H9 (cell line): Measurements from ENCODE around the gene C3orf20. TPM values are rescaled to one million over a fixed set of nuclear protein-coding genes. Genes with fewer than 3 reads are reported as not detected.

Experiments
- DNase-seq: peaks from one replicate; pipeline ENCODE4 v3.0.0-alpha.2; 2017
- H2AFZ ChIP-seq: one replicate; pipeline ENCODE4 v1.6.1; 2013; ENCODE audit warnings: mild to moderate bottlenecking, low read length, control low read depth, moderate library complexity
- H2AK5ac ChIP-seq: 2 replicates; pipeline ENCODE4 v1.6.1; 2013; ENCODE audit warnings: low read length, control low read depth, mixed read lengths; ENCODE audit not compliant: insufficient read length
- H2BK120ac ChIP-seq: one replicate; pipeline ENCODE4 v1.6.1; 2013; ENCODE audit warnings: low read depth, mild to moderate bottlenecking, low read length, control low read depth, inconsistent platforms; ENCODE audit not compliant: poor library complexity, severe bottlenecking
- H2BK12ac ChIP-seq: 2 replicates; pipeline ENCODE4 v1.6.1; 2013; ENCODE audit warnings: low read length, control low read depth, mixed read lengths, low read depth; ENCODE audit not compliant: insufficient read length
- H2BK15ac ChIP-seq: 2 replicates; pipeline ENCODE4 v1.6.1; 2013; ENCODE audit warnings: low read depth, low read length, control low read depth
- H2BK20ac ChIP-seq: one replicate; pipeline ENCODE4 v1.6.1; 2013; ENCODE audit warnings: low read depth, mild to moderate bottlenecking, low read length, control low read depth, inconsistent platforms; ENCODE audit not compliant: poor library complexity, severe bottlenecking
- H2BK5ac ChIP-seq: 2 replicates; pipeline ENCODE4 v1.6.1; 2013; ENCODE audit warnings: low read length, control low read depth, mixed read lengths; ENCODE audit not compliant: insufficient read length
- H3K14ac ChIP-seq: 2 replicates; pipeline ENCODE4 v1.6.1; 2013; ENCODE audit warnings: low read length, control low read depth; ENCODE audit not compliant: insufficient read depth
- H3K18ac ChIP-seq: 2 replicates; pipeline ENCODE4 v1.6.1; 2013; ENCODE audit warnings: low read depth, mild to moderate bottlenecking, mixed read lengths, low read length, control low read depth; ENCODE audit not compliant: insufficient read length
- H3K23ac ChIP-seq: 2 replicates; pipeline ENCODE4 v1.6.1; 2013; ENCODE audit warnings: low read length, control low read depth, mixed read lengths, low read depth; ENCODE audit not compliant: insufficient read length
- H3K23me2 ChIP-seq: 2 replicates; pipeline ENCODE4 v1.6.1; 2013; ENCODE audit warnings: low read depth, mild to moderate bottlenecking, mixed read lengths, low read length, control low read depth; ENCODE audit not compliant: insufficient read length, poor library complexity, severe bottlenecking
- H3K27ac ChIP-seq: 2 replicates; pipeline ENCODE4 v1.5.1; 2013; ENCODE audit warnings: low read length, control low read depth, mixed read lengths, low read depth; ENCODE audit not compliant: insufficient read length
- H3K27me3 ChIP-seq: 2 replicates; pipeline ENCODE4 v1.6.1; 2013; ENCODE audit warnings: low read length, control low read depth, inconsistent platforms; ENCODE audit not compliant: insufficient read depth
- H3K4ac ChIP-seq: 2 replicates; pipeline ENCODE4 v1.6.1; 2013; ENCODE audit warnings: low read depth, mild to moderate bottlenecking, control low read depth, inconsistent platforms, low read length, moderate library complexity
- H3K4me1 ChIP-seq: 2 replicates; pipeline ENCODE4 v1.6.1; 2013; ENCODE audit warnings: low read length, control low read depth, inconsistent platforms; ENCODE audit not compliant: insufficient read depth
- H3K4me2 ChIP-seq: 2 replicates; pipeline ENCODE4 v1.6.1; 2013; ENCODE audit warnings: low read length, control low read depth, mixed read lengths; ENCODE audit not compliant: insufficient read length, insufficient read depth
- H3K56ac ChIP-seq: 2 replicates; pipeline ENCODE4 v1.6.1; 2013; ENCODE audit warnings: low read depth, mild to moderate bottlenecking, mixed read lengths, low read length, control low read depth; ENCODE audit not compliant: insufficient read length
- H3K79me1 ChIP-seq: 2 replicates; pipeline ENCODE4 v1.6.1; 2013; ENCODE audit warnings: low read depth, mild to moderate bottlenecking, moderate library complexity, low read length, control low read depth, inconsistent platforms; ENCODE audit not compliant: insufficient read depth, poor library complexity, severe bottlenecking
- H3K79me2 ChIP-seq: 2 replicates; pipeline ENCODE4 v1.6.1; 2013; ENCODE audit warnings: low read length, control low read depth, inconsistent platforms; ENCODE audit not compliant: insufficient read depth
- H3K9ac ChIP-seq: 2 replicates; pipeline ENCODE4 v1.6.1; 2013; ENCODE audit warnings: low read length, control low read depth, mixed read lengths; ENCODE audit not compliant: insufficient read length; ENCODE audit errors: extremely low read depth
- H3K9me3 ChIP-seq: one replicate; pipeline ENCODE4 v1.6.1; 2013; ENCODE audit warnings: low read depth, low read length, inconsistent platforms; ENCODE audit not compliant: control insufficient read depth
- H3T11ph ChIP-seq: one replicate; pipeline ENCODE4 v1.6.1; 2013; ENCODE audit warnings: mild to moderate bottlenecking, low read length, control low read depth, inconsistent platforms
- H4K20me1 ChIP-seq: one replicate; pipeline ENCODE4 v1.6.1; 2013; ENCODE audit not compliant: control insufficient read depth, insufficient read length, insufficient read depth
- H4K5ac ChIP-seq: 2 replicates; pipeline ENCODE4 v1.6.1; 2013; ENCODE audit warnings: low read depth, mild to moderate bottlenecking, mixed read lengths, low read length, control low read depth; ENCODE audit not compliant: insufficient read length
- H4K8ac ChIP-seq: replicated peaks from 2 replicates; pipeline ENCODE4 v1.6.1; 2013; ENCODE audit warnings: low read length, control low read depth, mixed read lengths, low read depth; ENCODE audit not compliant: insufficient read length
- H4K91ac ChIP-seq: 2 replicates; pipeline ENCODE4 v1.6.1; 2013; ENCODE audit warnings: low read depth, mild to moderate bottlenecking, moderate library complexity, mixed read lengths, low read length, control low read depth; ENCODE audit not compliant: insufficient read length
- H3K27ac Mint-ChIP-seq, 3 experiments: 2 replicates in 2 of 3; 3 replicates in 1 of 3; pipeline ENCODE4 v1.8.0; 2020 to 2021; ENCODE audit warnings: mixed read lengths in 3 of 3, mild to moderate bottlenecking in 1 of 3, moderate library complexity in 1 of 3
- H3K27me3 Mint-ChIP-seq: 2 replicates; pipeline ENCODE4 v1.8.0; 2021; ENCODE audit warnings: low read depth, mild to moderate bottlenecking, moderate library complexity, mixed read lengths
- H3K36me3 Mint-ChIP-seq, 3 experiments: 2 replicates in 2 of 3; 3 replicates in 1 of 3; pipeline ENCODE4 v1.8.0; 2020 to 2021; ENCODE audit warnings: low read depth in 3 of 3, mixed read lengths in 3 of 3; ENCODE audit not compliant: insufficient read depth in 1 of 3
- H3K4me1 Mint-ChIP-seq, 2 experiments: 2 replicates each; pipeline ENCODE4 v1.8.0; 2020; ENCODE audit warnings: mixed read lengths in 2 of 2
- H3K4me3 Mint-ChIP-seq, 2 experiments: 2 replicates in 1 of 2; 3 replicates in 1 of 2; pipeline ENCODE4 v1.8.0; 2020 to 2021; ENCODE audit warnings: mild to moderate bottlenecking in 2 of 2, mixed read lengths in 2 of 2, moderate library complexity in 1 of 2
- H3K9me3 Mint-ChIP-seq, 2 experiments: 2 replicates in 1 of 2; 3 replicates in 1 of 2; pipeline ENCODE4 v1.8.0; 2020; ENCODE audit warnings: mild to moderate bottlenecking in 2 of 2, mixed read lengths in 2 of 2, moderate library complexity in 1 of 2
- CTCF ChIP-seq: fragments of 200-600 bp; sonication (generic); conservative IDR thresholded peaks from 3 replicates; pipeline ENCODE4 v1.8.0; 2021; ENCODE audit warnings: antibody characterized with exemption, mild to moderate bottlenecking
- WGBS: extraction: QIAGEN DNeasy Blood & Tissue Kit; methylation state at CpG from one replicate; pipeline ENCODE4 v1.1.7; 2013; ENCODE audit warnings: missing lambda C conversion rate, low lambda C conversion rate, mixed read lengths; ENCODE audit not compliant: insufficient read length; ENCODE audit errors: extremely low coverage; 5-methylcytosine and 5-hydroxymethylcytosine counted together
- total RNA-seq: library from RNA; stranded (reverse); gene quantifications from 2 replicates; pipeline ENCODE4 v1.2.1, GENCODE V29; 2021

The C3orf20 gene
- total RNA-seq, 1 experiment from 2014 or later: not detected

DNA sequence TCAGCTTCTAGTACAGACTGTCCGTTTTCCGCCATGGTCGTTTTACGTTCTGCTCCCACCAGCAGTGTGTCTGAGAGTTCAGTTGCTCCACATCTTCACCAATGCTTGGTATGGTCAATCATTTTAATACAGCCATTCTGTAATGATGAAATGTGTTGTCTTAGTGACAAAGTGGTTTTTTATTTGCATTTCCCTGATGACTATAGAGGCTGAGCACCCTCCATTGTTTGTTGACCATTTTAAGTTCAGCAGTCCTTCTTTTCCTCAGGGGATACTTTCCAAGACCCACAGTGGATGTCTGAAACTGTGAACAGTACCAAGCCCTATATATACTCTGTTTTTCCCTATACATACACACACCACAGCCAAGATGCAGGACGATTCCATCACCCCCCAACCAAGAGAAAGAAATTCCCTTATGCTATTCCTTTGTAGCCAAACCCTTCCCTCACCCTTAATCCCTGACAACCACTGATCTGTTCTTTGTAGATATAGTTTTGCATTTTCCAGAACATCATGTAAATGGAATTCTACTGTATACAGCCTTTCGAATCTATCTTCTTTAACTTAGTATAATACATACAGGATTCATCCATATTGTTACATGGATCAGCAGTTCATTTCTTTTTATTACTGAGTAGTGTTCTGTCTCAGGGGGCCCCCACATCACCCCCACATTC, 55.9 kb downstream of the C3orf20 start:
- Histone ChIP-seq H3K9ac (no peak overlapping the region), H2AFZ (no peak overlapping the region), H2BK12ac (no peak overlapping the region), H3K4me1 (no peaks in the 10 kb centered on the region), H3K27me3 (no peaks in the 10 kb centered on the region), H4K91ac (no peak overlapping the region), H2BK120ac (no peak overlapping the region), H3K79me2 (no peaks in the 10 kb centered on the region), H2BK20ac (no peak overlapping the region), H3K56ac (no peak overlapping the region), H4K20me1 (no peaks in the 10 kb centered on the region), H2AK5ac (no peak overlapping the region), H2BK5ac (no peak overlapping the region), H4K5ac (no peak overlapping the region), H3K79me1 (no peaks in the 10 kb centered on the region), H3K27ac (no peak overlapping the region), H3K9me3 (no peaks in the 10 kb centered on the region), H4K8ac (no peak overlapping the region), H2BK15ac (no peak overlapping the region), H3K4me2 (no peak overlapping the region), H3K4ac (no peak overlapping the region), H3K23me2 (no peaks in the 10 kb centered on the region), H3K14ac (no peak overlapping the region), H3K23ac (no peak overlapping the region), H3K18ac (no peak overlapping the region), H3T11ph (no peak overlapping the region)
- Mint-ChIP-seq H3K4me3 (no peak overlapping the region), H3K36me3 (no peaks in the 10 kb centered on the region), H3K27me3 (no peaks in the 10 kb centered on the region; the same call in none of the 2 replicates), H3K27ac (no peak overlapping the region), H3K4me1 (peaks cover 0 to under 1% of the 10 kb centered on the region in 2 experiments; a peak in 1 of 4 replicates), H3K9me3 (no peaks in the 10 kb centered on the region)
- no peak for TF ChIP-seq CTCF
- no CpG with 5 or more reads among the region's 6 CpGs for WGBS
- DNase-seq: no peak
